GM18951 (cell line): ENCODE results near the gene MUCL1.

Experiments used
- POLR2A ChIP-seq: IDR thresholded peaks from 4 replicates; pipeline ENCODE4 v1.6.1; 2011; ENCODE audit warnings: mild to moderate bottlenecking; ENCODE audit not compliant: insufficient read length, insufficient read depth; ENCODE audit errors: extremely low read depth
- in situ Hi-C: fragments of 300-500 bp; cut with MboI; formaldehyde crosslinking; loops from one replicate; pipeline ENCODE4 v1.12.0; 2022; ENCODE audit warnings: low sequenced_read_pairs, mixed read lengths, inconsistent platforms; ENCODE audit not compliant: unreplicated experiment

Gene MUCL1

GRCh38 chr12:54853933-54854538, at the start of gene MUCL1:
MUCL1 (plus strand) TSS chr12:54854516; CDS start chr12:54854583, 67 bp downstream.
- in situ Hi-C loops, result loop anchor here (25.0 kb wide), 1 partner anchor 208 kb away; no protein-coding TSS in a partner anchor
- TF ChIP-seq POLR2A, result no peak

GRCh38 chr12:54821676-54822075, 32.6 kb upstream of the MUCL1 start:
- in situ Hi-C loops, result no loop called here
- TF ChIP-seq POLR2A, result no peak

GRCh38 chr12:54824402-54824801, 29.9 kb upstream of the MUCL1 start:
- no peak for TF ChIP-seq POLR2A
- in situ Hi-C loops, result no loop called here

- in situ Hi-C loops, result no loop called here
- no peak for TF ChIP-seq POLR2A
Observed at GRCh38 chr12:54829511-54829910, 24.8 kb upstream of the MUCL1 start.

- in situ Hi-C loops, result no loop called here
- no peak for TF ChIP-seq POLR2A
Observed at GRCh38 chr12:54830199-54830598, 24.1 kb upstream of the MUCL1 start.

- no peak for TF ChIP-seq POLR2A
- in situ Hi-C loops, result no loop called here
Observed at GRCh38 chr12:54831631-54832030, 22.7 kb upstream of the MUCL1 start.

GRCh38 chr12:54840244-54840865, 14.0 kb upstream of the MUCL1 start:
- in situ Hi-C loops, result no loop called here
- TF ChIP-seq POLR2A, result no peak

GRCh38 chr12:54857406-54857805, 3.1 kb downstream of the MUCL1 start:
- no peak for TF ChIP-seq POLR2A
- in situ Hi-C loops, result loop anchor here (25.0 kb wide), 1 partner anchor 205 kb away; no protein-coding TSS in a partner anchor

- in situ Hi-C loops, result loop anchor here (25.0 kb wide), 1 partner anchor 204 kb away; no protein-coding TSS in a partner anchor
- no peak for TF ChIP-seq POLR2A
Observed at GRCh38 chr12:54858562-54858961, 4.2 kb downstream of the MUCL1 start.

- TF ChIP-seq POLR2A, result no peak
- in situ Hi-C loops, result loop anchor here (25.0 kb wide), 1 partner anchor 203 kb away; no protein-coding TSS in a partner anchor
Observed at GRCh38 chr12:54859502-54859901, 5.2 kb downstream of the MUCL1 start.

GRCh38 chr12:54861927-54862326, 7.6 kb downstream of the MUCL1 start:
- in situ Hi-C loops, result loop anchor here (25.0 kb wide), 1 partner anchor 200 kb away; no protein-coding TSS in a partner anchor
- TF ChIP-seq POLR2A, result no peak

GRCh38 chr12:54863948-54864618, 9.8 kb downstream of the MUCL1 start:
- TF ChIP-seq POLR2A, result no peak
- in situ Hi-C loops, result loop anchor here (25.0 kb wide), 1 partner anchor 198 kb away; no protein-coding TSS in a partner anchor

GRCh38 chr12:54865683-54866324, 11.5 kb downstream of the MUCL1 start:
- in situ Hi-C loops, result loop anchor here (25.0 kb wide), 1 partner anchor 196 kb away; no protein-coding TSS in a partner anchor
- TF ChIP-seq POLR2A, result no peak
